PC-9 (cell line): ENCODE data around the gene AP1G2. TPM values are rescaled to one million over a fixed set of nuclear protein-coding genes. Genes with fewer than 3 reads are reported as not detected.

Experiments used
- BruUV-seq: library from RNA; stranded (reverse); fragments of 400-500 nt; replicated peaks from 2 replicates; lab custom pipeline; 2021; lab: Mats Ljungman, UMichigan
- CTCF ChIA-PET: fragments of 300-600 bp; sonication (Branson Sonifier 250); formaldehyde crosslinking; loops from one replicate; lab custom pipeline; 2022; ENCODE audit warnings: antibody characterized with exemption; lab: Charles Lee
- POLR2A ChIA-PET: fragments of 300-600 bp; sonication (Branson Sonifier 250); formaldehyde crosslinking; loops from one replicate; lab custom pipeline; 2022; ENCODE audit warnings: antibody characterized with exemption; ENCODE audit not compliant: unreplicated experiment; lab: Charles Lee
- DNase-seq, 2 experiments: peaks; one replicate each; pipeline versions ENCODE4 v3.0.0 to v3.0.0-alpha.2; 2015 to 2022; ENCODE audit warnings: mixed read lengths in 1 of 2
- H2AFZ ChIP-seq: fragments of 200-600 bp; sonication (generic); 2 replicates; pipeline ENCODE4 v1.8.1; 2017; ENCODE audit warnings: antibody characterized with exemption
- H3F3A ChIP-seq: fragments of 200-600 bp; sonication (generic); 2 replicates; pipeline ENCODE4 v1.8.1; 2017; ENCODE audit warnings: antibody characterized with exemption, mild to moderate bottlenecking, low read depth; ENCODE audit not compliant: insufficient read depth
- H3K27ac ChIP-seq: fragments of 200-600 bp; sonication (generic); 2 replicates; pipeline ENCODE4 v1.6.1; 2016; ENCODE audit warnings: mixed run types
- H3K27me3 ChIP-seq: fragments of 200-600 bp; sonication (generic); 2 replicates; pipeline ENCODE4 v1.6.1; 2016; ENCODE audit warnings: low read depth, mixed run types; ENCODE audit not compliant: insufficient read depth
- H3K36me3 ChIP-seq: fragments of 200-600 bp; sonication (generic); 2 replicates; pipeline ENCODE4 v1.6.1; 2016; ENCODE audit warnings: low read depth, mixed run types
- H3K4me1 ChIP-seq: fragments of 200-600 bp; sonication (generic); replicated peaks from 2 replicates; pipeline ENCODE4 v1.6.1; 2016; ENCODE audit warnings: mixed run types; ENCODE audit not compliant: insufficient read depth
- H3K4me2 ChIP-seq: fragments of 200-600 bp; sonication (generic); 2 replicates; pipeline ENCODE4 v1.6.1; 2017; ENCODE audit warnings: mixed run types
- H3K4me3 ChIP-seq: fragments of 200-600 bp; sonication (generic); 2 replicates; pipeline ENCODE4 v1.6.1; 2016; ENCODE audit warnings: mixed run types
- H3K79me2 ChIP-seq: fragments of 200-600 bp; sonication (generic); 2 replicates; pipeline ENCODE4 v1.6.1; 2017; ENCODE audit warnings: low read depth, mixed run types
- H3K9me2 ChIP-seq: fragments of 200-600 bp; sonication (generic); 2 replicates; pipeline ENCODE4 v1.8.1; 2017; ENCODE audit warnings: mild to moderate bottlenecking; ENCODE audit not compliant: insufficient read depth
- H3K9me3 ChIP-seq: fragments of 200-600 bp; sonication (generic); 2 replicates; pipeline ENCODE4 v1.8.1; 2016; ENCODE audit warnings: low read depth; ENCODE audit not compliant: insufficient read depth
- H4K20me1 ChIP-seq: fragments of 200-600 bp; sonication (generic); 2 replicates; pipeline ENCODE4 v1.8.1; 2017; ENCODE audit not compliant: insufficient read depth
- EZH2 ChIP-seq: fragments of 200-600 bp; sonication (generic); IDR thresholded peaks from 2 replicates; pipeline ENCODE4 v1.8.0; 2017; ENCODE audit warnings: antibody characterized with exemption, low read depth
- intact Hi-C: fragments of 100-400 bp; cut with micrococcal nuclease; formaldehyde crosslinking; loops from one replicate; pipeline ENCODE4 v1.10.0; 2022; ENCODE audit not compliant: unreplicated experiment
- total RNA-seq: library from RNA; stranded (reverse); gene quantifications from 2 replicates; pipeline ENCODE4 v1.2.3, GENCODE V29; 2021
- TF ChIP-seq, protein P1 (sequence below): fragments of 200-600 bp; sonication (generic); conservative IDR thresholded peaks from 2 replicates; pipeline ENCODE4 v1.6.1; 2017; ENCODE audit warnings: mixed run types, antibody characterized with exemption, mild to moderate bottlenecking, moderate library complexity

The AP1G2 gene
- total RNA-seq, 1 experiment from 2014 or later, result 128 TPM

GRCh38 chr14:23564181-23564812 is 3.3 kb downstream of the AP1G2 start:
- H3K79me2 ChIP-seq, result peaks cover 13% of the 10 kb centered on the region
- no peak overlapping the region for H3K27ac ChIP-seq
- no TSS peak for BruUV-seq
- intact Hi-C loops, result no loop called here
- H3K9me3 ChIP-seq, result no peaks in the 10 kb centered on the region
- no peak for DNase-seq
- no peaks in the 10 kb centered on the region for H3K9me2 ChIP-seq
- TF ChIP-seq, protein P1, sequence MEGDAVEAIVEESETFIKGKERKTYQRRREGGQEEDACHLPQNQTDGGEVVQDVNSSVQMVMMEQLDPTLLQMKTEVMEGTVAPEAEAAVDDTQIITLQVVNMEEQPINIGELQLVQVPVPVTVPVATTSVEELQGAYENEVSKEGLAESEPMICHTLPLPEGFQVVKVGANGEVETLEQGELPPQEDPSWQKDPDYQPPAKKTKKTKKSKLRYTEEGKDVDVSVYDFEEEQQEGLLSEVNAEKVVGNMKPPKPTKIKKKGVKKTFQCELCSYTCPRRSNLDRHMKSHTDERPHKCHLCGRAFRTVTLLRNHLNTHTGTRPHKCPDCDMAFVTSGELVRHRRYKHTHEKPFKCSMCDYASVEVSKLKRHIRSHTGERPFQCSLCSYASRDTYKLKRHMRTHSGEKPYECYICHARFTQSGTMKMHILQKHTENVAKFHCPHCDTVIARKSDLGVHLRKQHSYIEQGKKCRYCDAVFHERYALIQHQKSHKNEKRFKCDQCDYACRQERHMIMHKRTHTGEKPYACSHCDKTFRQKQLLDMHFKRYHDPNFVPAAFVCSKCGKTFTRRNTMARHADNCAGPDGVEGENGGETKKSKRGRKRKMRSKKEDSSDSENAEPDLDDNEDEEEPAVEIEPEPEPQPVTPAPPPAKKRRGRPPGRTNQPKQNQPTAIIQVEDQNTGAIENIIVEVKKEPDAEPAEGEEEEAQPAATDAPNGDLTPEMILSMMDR, result no peak
- no peak for TF ChIP-seq EZH2
- H3K36me3 ChIP-seq, result no peaks in the 10 kb centered on the region
- H3K4me3 ChIP-seq, result no peak overlapping the region
- no peaks in the 10 kb centered on the region; the same call in 1 of the 2 replicates for H4K20me1 ChIP-seq
- H3K4me2 ChIP-seq, result no peak overlapping the region
- ChIA-PET POLR2A (no interaction called here), CTCF (no interaction called here)
- H3K4me1 ChIP-seq, result peaks cover 20% of the 10 kb centered on the region
- no peak overlapping the region for H2AFZ ChIP-seq
- no peaks in the 10 kb centered on the region for H3K27me3 ChIP-seq
- peaks cover 9% of the 10 kb centered on the region for H3F3A ChIP-seq

DNA sequence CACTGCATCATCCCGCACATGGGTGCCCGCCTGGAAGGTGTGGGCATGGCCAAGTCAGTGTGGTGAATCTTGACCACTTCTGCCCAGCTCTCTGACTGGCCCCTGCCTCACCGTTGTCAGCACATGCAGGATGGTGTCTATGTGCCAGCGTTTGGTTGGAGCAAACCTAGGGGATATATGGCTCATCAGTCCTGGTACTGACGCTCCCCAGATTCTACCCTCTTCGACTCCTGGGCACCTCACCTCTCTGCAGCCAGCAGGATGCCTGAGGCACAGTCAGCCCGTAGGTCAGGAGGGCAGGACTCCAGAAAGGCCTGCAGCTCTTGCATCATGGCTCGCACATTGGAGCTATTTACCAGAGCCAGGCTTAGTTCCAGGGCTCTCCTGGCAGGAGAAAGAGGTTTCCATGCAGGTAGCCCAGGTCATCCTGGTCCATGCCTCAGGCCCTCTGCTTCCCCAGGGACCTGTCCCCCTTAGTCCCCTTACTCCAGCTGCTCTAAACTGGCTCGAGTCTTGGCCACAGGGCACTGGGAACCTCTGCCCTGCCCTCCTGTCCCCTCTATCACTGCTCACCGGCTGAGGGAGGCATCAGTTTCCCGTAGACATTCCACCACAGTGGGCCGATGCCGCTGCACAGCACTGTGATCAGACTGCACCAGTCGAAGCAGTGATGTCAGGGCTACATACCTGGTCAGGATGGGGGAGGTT is 4.0 kb downstream of the AP1G2 start:
- Histone ChIP-seq H3K4me2 (no peak overlapping the region), H3F3A (peaks cover 9% of the 10 kb centered on the region), H3K9me2 (no peaks in the 10 kb centered on the region), H3K4me3 (no peak overlapping the region), H3K4me1 (peaks cover 14% of the 10 kb centered on the region), H3K36me3 (no peaks in the 10 kb centered on the region), H3K9me3 (no peaks in the 10 kb centered on the region), H3K27me3 (no peaks in the 10 kb centered on the region), H4K20me1 (no peaks in the 10 kb centered on the region; the same call in 1 of the 2 replicates), H3K27ac (no peak overlapping the region), H3K79me2 (peaks cover 13% of the 10 kb centered on the region), H2AFZ (no peak overlapping the region)
- no peak for DNase-seq
- intact Hi-C loops, result no loop called here
- POLR2A ChIA-PET, result no interaction called here
- CTCF ChIA-PET, result no interaction called here
- BruUV-seq, result no TSS peak
- TF ChIP-seq EZH2, result no peak
- TF ChIP-seq, protein P1, result no peak

DNA sequence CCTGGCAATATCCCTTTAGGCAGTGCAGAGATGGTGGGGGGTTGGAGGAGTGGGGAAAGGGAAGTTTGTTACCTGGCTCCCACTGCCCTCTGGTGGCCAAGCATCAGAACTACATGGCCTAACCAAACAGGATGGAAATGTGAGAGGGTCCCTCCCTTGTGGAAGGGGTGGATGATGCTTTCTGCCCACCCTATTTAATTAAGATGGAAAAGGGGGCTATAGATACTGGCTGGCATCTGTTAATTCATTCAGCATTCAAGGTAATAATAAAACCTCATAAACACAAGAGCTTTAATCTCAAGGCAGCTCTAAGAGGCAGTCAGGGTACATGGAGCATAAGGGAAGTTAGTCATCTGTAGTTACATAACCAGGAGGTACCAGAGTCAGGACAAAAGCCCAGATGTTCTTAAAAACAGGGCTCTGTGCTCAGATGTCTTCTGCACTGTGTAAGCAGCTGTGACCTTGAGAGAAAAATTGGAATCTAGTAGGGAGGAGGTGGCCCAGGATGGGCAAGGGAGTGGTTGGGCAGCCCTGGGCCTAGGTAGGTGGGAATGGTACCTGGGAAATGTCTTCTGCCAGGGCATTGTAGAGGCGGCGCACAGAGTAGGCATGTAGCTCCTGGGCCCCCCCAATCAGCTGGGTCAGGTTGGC is 4.6 kb downstream of the AP1G2 start:
- ChIA-PET POLR2A (no interaction called here), CTCF (no interaction called here)
- peak in 1 of 2 experiments; percentile 19 for DNase-seq
- Histone ChIP-seq H3F3A (peaks cover 9% of the 10 kb centered on the region), H3K9me2 (no peaks in the 10 kb centered on the region), H3K79me2 (peaks cover 13% of the 10 kb centered on the region), H3K4me1 (peaks cover 7% of the 10 kb centered on the region), H3K27ac (no peak overlapping the region), H3K4me2 (no peak overlapping the region), H4K20me1 (no peaks in the 10 kb centered on the region; the same call in 1 of the 2 replicates), H2AFZ (no peak overlapping the region), H3K9me3 (no peaks in the 10 kb centered on the region), H3K36me3 (no peaks in the 10 kb centered on the region), H3K4me3 (no peak overlapping the region), H3K27me3 (no peaks in the 10 kb centered on the region)
- TF ChIP-seq, protein P1, result peak; percentile 86
- no peak for TF ChIP-seq EZH2
- BruUV-seq, result no TSS peak
- intact Hi-C loops, result loop anchor here (1.0 kb wide), 1 partner anchor 85 kb away; no protein-coding TSS in a partner anchor
